Vagina (tissue), 2 donors: ENCODE data around the gene VWA2.

Experiments
- CTCF ChIP-seq, 3 experiments: fragments of 450-650 bp in 2 of 3; fragments of 200-600 bp in 1 of 3; sonication (generic) in 1 of 3; IDR thresholded peaks; one replicate each; pipeline ENCODE4 v1.5.1; 2017 to 2019; ENCODE audit warnings: antibody characterized with exemption in 3 of 3, mild to moderate bottlenecking in 2 of 3, moderate library complexity in 2 of 3
- POLR2A ChIP-seq, 2 donors: fragments of 450-650 bp; IDR thresholded peaks; one replicate each; pipeline ENCODE4 v1.6.1; 2017; ENCODE audit warnings: antibody characterized with exemption in 2 of 2, mild to moderate bottlenecking in 2 of 2, moderate library complexity in 2 of 2
- POLR2AphosphoS5 ChIP-seq, 2 donors: sonication (generic); formaldehyde crosslinking; IDR thresholded peaks; one replicate each; pipeline ENCODE4 v1.9.0; 2017; ENCODE audit warnings: antibody characterized with exemption in 2 of 2, mild to moderate bottlenecking in 2 of 2, low read depth in 1 of 2; ENCODE audit not compliant: insufficient read depth in 1 of 2

DNA sequence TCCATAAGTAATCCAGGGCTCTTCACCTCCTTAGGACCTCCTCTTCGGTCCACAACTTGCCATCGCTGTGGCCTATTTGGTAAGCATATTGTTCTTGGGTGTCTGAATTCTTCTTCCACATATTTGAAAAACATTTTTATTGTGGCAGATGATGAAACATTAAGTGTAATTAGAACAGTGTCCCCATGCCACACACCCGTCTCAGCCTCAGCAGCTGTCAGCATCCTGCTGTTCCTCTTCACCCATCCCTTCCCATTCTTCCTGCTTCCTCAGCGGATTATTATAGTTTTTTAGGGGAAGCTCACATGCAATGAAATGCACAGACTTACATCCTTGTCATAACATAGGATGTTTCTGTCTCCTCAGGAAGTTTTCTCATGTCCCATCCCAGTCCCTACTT is 39.8 kb upstream of the VWA2 start:
- TF ChIP-seq CTCF (IDR thresholded peaks at IDR 0.05) (no peak), POLR2A (IDR thresholded peaks at IDR 0.05) (no peak), POLR2AphosphoS5 (IDR thresholded peaks at IDR 0.05; ENCODE audit: insufficient read depth in 1 of 2, low read depth in 1 of 2) (no peak)
